H1 (cell line): ENCODE results near the gene RRAS. TPM values are rescaled to one million over a fixed set of nuclear protein-coding genes. Genes with fewer than 3 reads are reported as not detected.

Experiments used
- CTCF ChIA-PET: fragments of 300-600 bp; sonication (Branson Sonifier 250); formaldehyde crosslinking; loops from one replicate; lab custom pipeline; 2021; ENCODE audit not compliant: partially characterized antibody; lab: Charles Lee
- POLR2A ChIA-PET: fragments of 300-600 bp; sonication (Branson Sonifier 250); formaldehyde crosslinking; loops from one replicate; lab custom pipeline; 2021; ENCODE audit warnings: inconsistent platforms; ENCODE audit not compliant: partially characterized antibody; lab: Charles Lee
- DNase-seq, 2 experiments: peaks; one replicate each; pipeline versions ENCODE4 v3.0.0 to v3.0.0-alpha.2; 2010 to 2022; ENCODE audit warnings: low spot score in 2 of 2, low read depth in 1 of 2, mixed read lengths in 1 of 2
- FAIRE-seq: peaks from 2 replicates; lab custom pipeline; 2011; peaks lifted over from hg19 to GRCh38; lab: Jason Lieb, UNC
- H2AFZ ChIP-seq: 2 replicates; pipeline ENCODE4 v1.8.1; 2012; ENCODE audit warnings: low read length, inconsistent platforms
- H2AK5ac ChIP-seq: 2 replicates; pipeline ENCODE4 v1.6.1; 2013; ENCODE audit warnings: low read depth, low read length
- H2BK120ac ChIP-seq: replicated peaks from 2 replicates; pipeline ENCODE3; 2013; ENCODE audit warnings: low read depth, low read length, inconsistent platforms
- H2BK12ac ChIP-seq: 2 replicates; pipeline ENCODE4 v1.6.1; 2013; ENCODE audit warnings: low read depth, low read length
- H2BK15ac ChIP-seq: 2 replicates; pipeline ENCODE4 v1.6.1; 2013; ENCODE audit warnings: low read length
- H2BK20ac ChIP-seq: 2 replicates; pipeline ENCODE4 v1.6.1; 2013; ENCODE audit warnings: low read length
- H2BK5ac ChIP-seq: 2 replicates; pipeline ENCODE4 v1.6.1; 2013; ENCODE audit warnings: low read depth, low read length
- H3K14ac ChIP-seq: 2 replicates; pipeline ENCODE4 v1.6.1; 2013; ENCODE audit warnings: inconsistent platforms; ENCODE audit not compliant: insufficient read length
- H3K18ac ChIP-seq: 2 replicates; pipeline ENCODE4 v1.6.1; 2013; ENCODE audit warnings: low read length; ENCODE audit errors: extremely low read depth
- H3K23ac ChIP-seq: 2 replicates; pipeline ENCODE4 v1.6.1; 2013; ENCODE audit warnings: inconsistent platforms; ENCODE audit not compliant: insufficient read length
- H3K23me2 ChIP-seq: 2 replicates; pipeline ENCODE4 v1.6.1; 2013; ENCODE audit warnings: low read depth, low read length
- H3K27ac ChIP-seq: 2 replicates; pipeline ENCODE4 v1.6.1; 2011; ENCODE audit warnings: low read depth, low read length, inconsistent platforms
- H3K27me3 ChIP-seq, 4 experiments: replicated peaks in 1 of 4; 1 replicate in 1 of 4; 2 replicates in 3 of 4; pipeline versions ENCODE4 v1.6.1 to v1.8.1; 2011 to 2013; ENCODE audit warnings: low read length in 3 of 4, mild to moderate bottlenecking in 3 of 4, inconsistent platforms in 2 of 4, mixed read lengths in 2 of 4, moderate library complexity in 1 of 4; ENCODE audit not compliant: control insufficient read depth in 3 of 4, insufficient read depth in 3 of 4; ENCODE audit errors: extremely low read depth in 1 of 4
- H3K36me3 ChIP-seq, 4 experiments: 2 replicates each; pipeline versions ENCODE4 v1.6.1 to v1.8.1; 2011 to 2013; ENCODE audit warnings: mild to moderate bottlenecking in 4 of 4, low read length in 3 of 4, moderate library complexity in 2 of 4, control low read depth in 1 of 4, inconsistent platforms in 1 of 4; ENCODE audit not compliant: insufficient read depth in 4 of 4, control insufficient read depth in 2 of 4
- H3K4ac ChIP-seq: replicated peaks from 2 replicates; pipeline ENCODE3; 2013; ENCODE audit warnings: low read length, low read depth, mixed read lengths, inconsistent platforms; ENCODE audit not compliant: insufficient read length
- H3K4me1 ChIP-seq, 4 experiments: replicated peaks in 1 of 4; 1 replicate in 1 of 4; 2 replicates in 3 of 4; pipeline versions ENCODE4 v1.6.1 to v1.8.1; 2011 to 2013; ENCODE audit warnings: low read length in 3 of 4, inconsistent platforms in 2 of 4, mixed read lengths in 1 of 4; ENCODE audit not compliant: insufficient read depth in 4 of 4, control insufficient read depth in 3 of 4
- H3K4me2 ChIP-seq, 2 experiments: 2 replicates each; pipeline versions ENCODE4 v1.6.1 to v1.8.1; 2011 to 2013; ENCODE audit warnings: low read depth in 2 of 2, low read length in 2 of 2, control low read depth in 1 of 2, inconsistent platforms in 1 of 2, mild to moderate bottlenecking in 1 of 2; ENCODE audit not compliant: insufficient read depth in 1 of 2
- H3K4me3 ChIP-seq, 4 experiments: fragments of 200-600, 300-600 bp in 1 of 4; sonication (generic), shearing (Covaris generic), sonication (Bioruptor Twin) in 1 of 4; 2 replicates each; pipeline versions ENCODE4 v1.5.1 to v1.8.1; 2011 to 2016; ENCODE audit warnings: low read length in 4 of 4, low read depth in 3 of 4, control low read depth in 2 of 4, inconsistent platforms in 2 of 4, mild to moderate bottlenecking in 2 of 4, mixed read lengths in 1 of 4, moderate library complexity in 1 of 4; ENCODE audit not compliant: insufficient read depth in 2 of 4; ENCODE audit errors: extremely low read depth in 1 of 4
- H3K56ac ChIP-seq: replicated peaks from 2 replicates; pipeline ENCODE3; 2013; ENCODE audit warnings: low read depth, mild to moderate bottlenecking, mixed read lengths, low read length, inconsistent platforms; ENCODE audit not compliant: insufficient read length
- H3K79me1 ChIP-seq: 2 replicates; pipeline ENCODE4 v1.6.1; 2013; ENCODE audit warnings: low read depth, low read length, control low read depth
- H3K79me2 ChIP-seq, 2 experiments: 2 replicates each; pipeline versions ENCODE4 v1.6.1 to v1.8.1; 2012 to 2013; ENCODE audit warnings: low read length in 2 of 2, mild to moderate bottlenecking in 2 of 2, inconsistent platforms in 1 of 2; ENCODE audit not compliant: insufficient read depth in 2 of 2, control insufficient read depth in 1 of 2
- H3K9ac ChIP-seq, 4 experiments: replicated peaks in 1 of 4; 1 replicate in 1 of 4; 2 replicates in 3 of 4; pipeline versions ENCODE4 v1.6.1 to v1.8.1; 2011 to 2013; ENCODE audit warnings: low read depth in 3 of 4, low read length in 3 of 4, control low read depth in 2 of 4, mild to moderate bottlenecking in 2 of 4, moderate library complexity in 2 of 4, inconsistent platforms in 1 of 4; ENCODE audit errors: extremely low read depth in 1 of 4
- H3K9me3 ChIP-seq, 2 experiments: 2 replicates each; pipeline versions ENCODE4 v1.6.1 to v1.8.1; 2012 to 2013; ENCODE audit warnings: mild to moderate bottlenecking in 2 of 2, moderate library complexity in 2 of 2, control low read depth in 1 of 2, inconsistent platforms in 1 of 2, low read depth in 1 of 2, low read length in 1 of 2, mixed read lengths in 1 of 2; ENCODE audit not compliant: insufficient read depth in 2 of 2
- H4K20me1 ChIP-seq, 2 experiments: replicated peaks in 1 of 2; 2 replicates each; pipeline versions ENCODE3 to v1.8.1; 2011 to 2013; ENCODE audit warnings: inconsistent platforms in 2 of 2, low read length in 2 of 2, mild to moderate bottlenecking in 1 of 2; ENCODE audit not compliant: insufficient read depth in 2 of 2, control insufficient read depth in 1 of 2
- H4K5ac ChIP-seq: 2 replicates; pipeline ENCODE4 v1.6.1; 2013; ENCODE audit warnings: low read length, low read depth, mixed read lengths, inconsistent platforms; ENCODE audit not compliant: insufficient read length
- H4K8ac ChIP-seq: 2 replicates; pipeline ENCODE4 v1.8.0; 2013; ENCODE audit warnings: mild to moderate bottlenecking, moderate library complexity, low read length, inconsistent platforms; ENCODE audit not compliant: insufficient read depth; ENCODE audit errors: extremely low read depth
- H4K91ac ChIP-seq: replicated peaks from 2 replicates; pipeline ENCODE3; 2013; ENCODE audit warnings: low read length, mixed read lengths, inconsistent platforms; ENCODE audit not compliant: insufficient read length
- ATF3 ChIP-seq: IDR thresholded peaks from 2 replicates; pipeline ENCODE4 v1.6.1; 2011; ENCODE audit warnings: low read depth, mild to moderate bottlenecking, low read length; ENCODE audit not compliant: insufficient read depth
- E2F6 ChIP-seq: IDR thresholded peaks from 2 replicates; pipeline ENCODE4 v1.6.1; 2012; ENCODE audit warnings: inconsistent platforms
- NANOG ChIP-seq: IDR thresholded peaks from 2 replicates; pipeline ENCODE4 v1.6.1; 2011; ENCODE audit warnings: low read length, low read depth, mild to moderate bottlenecking, inconsistent platforms; ENCODE audit not compliant: insufficient read depth, poor library complexity, severe bottlenecking
- PHF8 ChIP-seq: fragments of 200-600 bp; sonication (generic); conservative IDR thresholded peaks from 2 replicates; pipeline ENCODE4 v1.7.1; 2012; ENCODE audit warnings: low read depth, mild to moderate bottlenecking, inconsistent platforms, low read length, moderate library complexity
- RXRA ChIP-seq: IDR thresholded peaks from 2 replicates; pipeline ENCODE4 v1.6.1; 2011; ENCODE audit warnings: low read depth, mild to moderate bottlenecking, low read length, moderate library complexity; ENCODE audit not compliant: insufficient read depth
- SIRT6 ChIP-seq: IDR thresholded peaks from one replicate; pipeline ENCODE4 v1.7.1; 2012; ENCODE audit warnings: low read length, inconsistent platforms
- SP4 ChIP-seq: IDR thresholded peaks from 2 replicates; pipeline ENCODE4 v1.6.1; 2012; ENCODE audit warnings: low read length, inconsistent platforms
- TEAD4 ChIP-seq: IDR thresholded peaks from 2 replicates; pipeline ENCODE4 v1.6.1; 2012; ENCODE audit warnings: low read depth, low read length, inconsistent platforms, mixed read lengths
- YY1 ChIP-seq: IDR thresholded peaks from 2 replicates; pipeline ENCODE4 v1.6.1; 2011; ENCODE audit warnings: low read depth, mild to moderate bottlenecking, low read length
- whole genome bisulfite sequencing, 2 experiments: shearing (Covaris generic) in 1 of 2; methylation state at CpG; one replicate each; pipeline versions ENCODE4 v1.1.6 to v1.1.7; 2013 to 2015; ENCODE audit warnings: low lambda C conversion rate in 2 of 2, mixed read lengths in 2 of 2, inconsistent platforms in 1 of 2, low coverage in 1 of 2, missing lambda C conversion rate in 1 of 2; ENCODE audit not compliant: insufficient replicate concordance in 2 of 2, insufficient coverage in 1 of 2, insufficient read length in 1 of 2; ENCODE audit errors: extremely low coverage in 1 of 2, missing lambda C conversion rate in 1 of 2; 5-methylcytosine and 5-hydroxymethylcytosine counted together
- polyA plus RNA-seq, 7 experiments: library from polyadenylated mRNA; depleted of rRNA in 3 of 7; stranded (reverse) in 5 of 7; unstranded in 2 of 7; fragments of >200 nt in 5 of 7; fragments of 200-250 nt in 2 of 7; gene quantifications; 1 replicate in 5 of 7; 2 replicates in 1 of 7; 4 replicates in 1 of 7; pipeline versions ENCODE4 v1.2.1 to v1.2.3, GENCODE V29; 2011 to 2013; ENCODE audit warnings: missing spikeins in 2 of 7, mixed read lengths in 2 of 7
- total RNA-seq: library from RNA; stranded (reverse); fragmentation: NEBNext Ultra II Directional; extraction: Animal tissue kit (Norgen Biotek cat#: 25700); gene quantifications from 2 replicates; pipeline ENCODE4 v1.2.1, GENCODE V29; 2021

The RRAS gene
- total and polyA plus RNA-seq, 2 of the 8 experiments (the other 6 are each of a cell fraction or from before 2014, with no cell fraction given) = 17.7 to 49.1 TPM

GRCh38 chr19:49613374-49613773 lies 26.6 kb downstream of the RRAS start:
- H3K4ac ChIP-seq = no peak overlapping the region
- TF ChIP-seq TEAD4 = no peak
- TF ChIP-seq SP4 = no peak
- TF ChIP-seq ATF3 = no peak
- no peak for TF ChIP-seq SIRT6
- TF ChIP-seq E2F6 = no peak
- no peak for TF ChIP-seq RXRA
- TF ChIP-seq YY1 = no peak
- no peak for TF ChIP-seq NANOG
- TF ChIP-seq PHF8 = no peak

More at GRCh38 chr19:49613374-49613773, 26.6 kb downstream of the RRAS start:
- H2AK5ac ChIP-seq = no peak overlapping the region
- H2BK120ac ChIP-seq = no peak overlapping the region
- no peak overlapping the region for H2BK5ac ChIP-seq
- no peaks in the 10 kb centered on the region for H3K27me3 ChIP-seq
- no peak overlapping the region for H3K23ac ChIP-seq
- H3K14ac ChIP-seq = no peak overlapping the region
- 97% methylated on average over 4 of the region's 4 CpGs; no CpG with 5 or more reads in 1 of the 2 experiments for WGBS, 2 experiments
- H3K4me2 ChIP-seq = no peak overlapping the region
- H3K9me3 ChIP-seq = no peaks in the 10 kb centered on the region
- H3K9ac ChIP-seq = no peak overlapping the region; a peak in 1 of 7 replicates
- peaks cover 0 to 47% of the 10 kb centered on the region in 2 experiments; a peak in 2 of 4 replicates for H3K79me2 ChIP-seq
- FAIRE-seq (no peak), DNase-seq (no peak)
- no peak overlapping the region for H3K18ac ChIP-seq
- H3K79me1 ChIP-seq = peaks cover 12% of the 10 kb centered on the region
- H4K8ac ChIP-seq = no peak overlapping the region; the same call in 1 of the 2 replicates
- H3K36me3 ChIP-seq = peaks cover 15 to 65% (median 37%) of the 10 kb centered on the region in 4 experiments
- POLR2A ChIA-PET = interaction anchor here (37.8 to 50.7 kb wide), 2 partner anchors 11 kb away, joined by 840 read pairs; partner anchors contain the start of genes PRR12, RRAS and SCAF1
- no peak overlapping the region for H3K27ac ChIP-seq
- H4K5ac ChIP-seq = no peak overlapping the region
- no peak overlapping the region for H2BK20ac ChIP-seq
- H4K20me1 ChIP-seq = peaks cover 17 to 26% of the 10 kb centered on the region in 2 experiments
- no peaks in the 10 kb centered on the region for H3K4me1 ChIP-seq
- H2AFZ ChIP-seq = no peak overlapping the region
- no peak overlapping the region for H3K4me3 ChIP-seq
- CTCF ChIA-PET = interaction anchor here (0.7 to 1.5 kb wide), 4 partner anchors 8 to 600 kb away, joined by 3 to 6 read pairs (median 3); no protein-coding TSS in a partner anchor
- H4K91ac ChIP-seq = no peak overlapping the region
- no peaks in the 10 kb centered on the region for H3K23me2 ChIP-seq
- H2BK15ac ChIP-seq = no peak overlapping the region
- H3K56ac ChIP-seq = no peak overlapping the region
- H2BK12ac ChIP-seq = no peak overlapping the region
